ENCODE data around the gene AP2A2. TPM values are rescaled to one million over a fixed set of nuclear protein-coding genes. Genes with fewer than 3 reads are reported as not detected.

The AP2A2 gene
- total RNA-seq, 2 donors from 2014 or later, result 99.0 to 109 TPM

GRCh38 chr11:1033016-1033798 is 107.5 kb downstream of the AP2A2 start:
- no peak for ATAC-seq (ENCODE audit: insufficient number of reproducible peaks, low FRiP score, low read depth)
- Histone ChIP-seq H3K27ac (no peak overlapping the region), H3K27me3 (replicated peaks; ENCODE audit: insufficient read depth) (no peaks in the 10 kb centered on the region), H3K4me3 (no peak overlapping the region), H3K36me3 (no peaks in the 10 kb centered on the region), H3K9me3 (no peaks in the 10 kb centered on the region), H3K4me1 (ENCODE audit: control insufficient read depth in 1 of 2, low read depth in 2 of 2) (peaks cover 0 to 17% of the 10 kb centered on the region in 2 donors)
- DNase-seq (ENCODE audit: low spot score), result no peak
- TF ChIP-seq, protein P1, sequence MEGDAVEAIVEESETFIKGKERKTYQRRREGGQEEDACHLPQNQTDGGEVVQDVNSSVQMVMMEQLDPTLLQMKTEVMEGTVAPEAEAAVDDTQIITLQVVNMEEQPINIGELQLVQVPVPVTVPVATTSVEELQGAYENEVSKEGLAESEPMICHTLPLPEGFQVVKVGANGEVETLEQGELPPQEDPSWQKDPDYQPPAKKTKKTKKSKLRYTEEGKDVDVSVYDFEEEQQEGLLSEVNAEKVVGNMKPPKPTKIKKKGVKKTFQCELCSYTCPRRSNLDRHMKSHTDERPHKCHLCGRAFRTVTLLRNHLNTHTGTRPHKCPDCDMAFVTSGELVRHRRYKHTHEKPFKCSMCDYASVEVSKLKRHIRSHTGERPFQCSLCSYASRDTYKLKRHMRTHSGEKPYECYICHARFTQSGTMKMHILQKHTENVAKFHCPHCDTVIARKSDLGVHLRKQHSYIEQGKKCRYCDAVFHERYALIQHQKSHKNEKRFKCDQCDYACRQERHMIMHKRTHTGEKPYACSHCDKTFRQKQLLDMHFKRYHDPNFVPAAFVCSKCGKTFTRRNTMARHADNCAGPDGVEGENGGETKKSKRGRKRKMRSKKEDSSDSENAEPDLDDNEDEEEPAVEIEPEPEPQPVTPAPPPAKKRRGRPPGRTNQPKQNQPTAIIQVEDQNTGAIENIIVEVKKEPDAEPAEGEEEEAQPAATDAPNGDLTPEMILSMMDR (IDR thresholded peaks at IDR 0.05), result no peak

DNA sequence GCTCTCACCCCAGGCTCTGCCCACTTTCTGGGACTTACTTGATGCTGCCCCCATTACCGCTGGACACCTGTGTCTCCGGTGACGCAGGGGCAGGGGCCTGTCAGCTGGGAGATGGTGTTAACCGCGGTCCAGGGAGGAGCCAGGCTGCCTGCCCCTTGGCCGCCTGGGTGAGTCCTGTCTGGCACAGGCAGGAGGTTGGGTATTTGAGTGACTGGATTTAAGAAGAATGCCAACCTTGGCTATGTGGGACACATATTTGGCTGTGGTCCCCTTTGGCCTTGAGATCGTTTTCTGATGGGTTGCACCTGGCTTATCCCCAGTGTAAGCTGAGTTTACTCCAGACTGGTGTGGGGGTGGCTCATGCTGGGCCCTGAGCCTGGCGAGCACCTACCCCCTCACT is 108.3 kb downstream of the AP2A2 start:
- Histone ChIP-seq H3K36me3 (no peaks in the 10 kb centered on the region), H3K4me3 (no peak overlapping the region), H3K9me3 (no peaks in the 10 kb centered on the region), H3K4me1 (ENCODE audit: control insufficient read depth in 1 of 2, low read depth in 2 of 2) (peaks cover 0 to 17% of the 10 kb centered on the region in 2 donors), H3K27ac (no peak overlapping the region), H3K27me3 (replicated peaks; ENCODE audit: insufficient read depth) (no peaks in the 10 kb centered on the region)
- DNase-seq (ENCODE audit: low spot score) (no peak), ATAC-seq (ENCODE audit: insufficient number of reproducible peaks, low FRiP score, low read depth) (no peak)
- TF ChIP-seq, protein P1 (IDR thresholded peaks at IDR 0.05), result no peak

GRCh38 chr11:1034456-1035295 is 109.0 kb downstream of the AP2A2 start:
- Histone ChIP-seq H3K4me3 (no peak overlapping the region), H3K27ac (no peak overlapping the region), H3K27me3 (replicated peaks; ENCODE audit: insufficient read depth) (no peaks in the 10 kb centered on the region), H3K9me3 (no peaks in the 10 kb centered on the region), H3K36me3 (no peaks in the 10 kb centered on the region), H3K4me1 (ENCODE audit: control insufficient read depth in 1 of 2, low read depth in 2 of 2) (peaks cover 0 to 17% of the 10 kb centered on the region in 2 donors)
- DNase-seq (ENCODE audit: low spot score) (no peak), ATAC-seq (ENCODE audit: insufficient number of reproducible peaks, low FRiP score, low read depth) (no peak)
- TF ChIP-seq, protein P1 (IDR thresholded peaks at IDR 0.05), result no peak

- Histone ChIP-seq H3K27ac (no peak overlapping the region), H3K27me3 (replicated peaks; ENCODE audit: insufficient read depth) (no peaks in the 10 kb centered on the region), H3K4me3 (no peak overlapping the region), H3K4me1 (ENCODE audit: control insufficient read depth in 1 of 2, low read depth in 2 of 2) (peaks cover 0 to 17% of the 10 kb centered on the region in 2 donors), H3K9me3 (no peaks in the 10 kb centered on the region), H3K36me3 (no peaks in the 10 kb centered on the region)
- TF ChIP-seq, protein P1 (IDR thresholded peaks at IDR 0.05), result no peak
- ATAC-seq (ENCODE audit: insufficient number of reproducible peaks, low FRiP score, low read depth), result no peak
- DNase-seq (ENCODE audit: low spot score), result no peak
Measured at GRCh38 chr11:1035577-1036283, 110.1 kb downstream of the AP2A2 start.

Measured in thoracic aorta (tissue), 2 donors.